Left lung (tissue), 10 donors: Measurements from ENCODE around the gene SGCG. TPM values are rescaled to one million over a fixed set of nuclear protein-coding genes. Genes with fewer than 3 reads are reported as not detected.
A peak's percentile ranks its signal among the peaks of the same experiment; 100 is the strongest.

ENCODE experiments used
- ATAC-seq: fragments of 200-7000 bp; cut with Tn5 transposase; one replicate; pipeline ENCODE4 v1.9.1; 2020; ENCODE audit warnings: moderate library complexity
- DNase-seq, 4 donors: peaks; one replicate each; pipeline ENCODE4 v3.0.0-alpha.2; 2013 to 2020
- H3K27ac ChIP-seq, 2 donors: fragments of 200-600 bp; sonication (generic) in 1 of 2; one replicate each; pipeline versions ENCODE4 v1.5.0 to v1.8.0; 2020 to 2021
- H3K27me3 ChIP-seq, 2 donors: fragments of 200-600 bp; sonication (generic) in 1 of 2; one replicate each; pipeline versions ENCODE4 v1.5.0 to v1.8.0; 2020 to 2021
- H3K36me3 ChIP-seq, 2 donors: fragments of 200-600 bp; sonication (generic) in 1 of 2; one replicate each; pipeline versions ENCODE4 v1.5.0 to v1.8.0; 2020 to 2021
- H3K4me1 ChIP-seq, 2 donors: fragments of 200-600 bp; one replicate each; pipeline ENCODE4 v1.8.0; 2021
- H3K4me3 ChIP-seq, 2 donors: fragments of 200-600 bp; sonication (generic) in 1 of 2; one replicate each; pipeline versions ENCODE4 v1.5.0 to v1.8.0; 2020 to 2021; ENCODE audit warnings: mild to moderate bottlenecking in 1 of 2
- H3K9me3 ChIP-seq, 2 donors: fragments of 200-600 bp; sonication (generic) in 1 of 2; one replicate each; pipeline versions ENCODE4 v1.5.0 to v1.8.0; 2020 to 2021
- intact Hi-C, 2 donors: fragments of 100-400 bp; cut with DNase I; formaldehyde crosslinking; loops; one replicate each; pipeline versions ENCODE4 v1.11.2 to v1.14.2; 2022
- polyA plus RNA-seq, 6 donors: library from polyadenylated mRNA; unstranded; fragments of 120-200 nt; gene quantifications; one replicate each; pipeline ENCODE4 v1.2.1, GENCODE V29; 2013; ENCODE audit not compliant: insufficient read length in 6 of 6
- total RNA-seq, 2 donors: library from RNA; stranded (reverse); fragmentation: NEBNext Ultra II Directional; extraction: Animal tissue kit (Norgen Biotek cat#: 25700); gene quantifications; one replicate each; pipeline ENCODE4 v1.2.1, GENCODE V29; 2021
- TF ChIP-seq, protein P1 (sequence below), 2 donors: fragments of 200-600 bp; sonication (generic) in 1 of 2; IDR thresholded peaks; one replicate each; pipeline versions ENCODE4 v1.5.0 to v1.8.0; 2021; ENCODE audit warnings: antibody characterized with exemption in 2 of 2
- donor health status: DM: no; HTN: yes; CAD: no.
- donor health status: DM: no; HTN: no; CAD: no.

Gene SGCG
- total and polyA plus RNA-seq, 8 donors: 2.1 to 16.4 (median 12.5) TPM

DNA sequence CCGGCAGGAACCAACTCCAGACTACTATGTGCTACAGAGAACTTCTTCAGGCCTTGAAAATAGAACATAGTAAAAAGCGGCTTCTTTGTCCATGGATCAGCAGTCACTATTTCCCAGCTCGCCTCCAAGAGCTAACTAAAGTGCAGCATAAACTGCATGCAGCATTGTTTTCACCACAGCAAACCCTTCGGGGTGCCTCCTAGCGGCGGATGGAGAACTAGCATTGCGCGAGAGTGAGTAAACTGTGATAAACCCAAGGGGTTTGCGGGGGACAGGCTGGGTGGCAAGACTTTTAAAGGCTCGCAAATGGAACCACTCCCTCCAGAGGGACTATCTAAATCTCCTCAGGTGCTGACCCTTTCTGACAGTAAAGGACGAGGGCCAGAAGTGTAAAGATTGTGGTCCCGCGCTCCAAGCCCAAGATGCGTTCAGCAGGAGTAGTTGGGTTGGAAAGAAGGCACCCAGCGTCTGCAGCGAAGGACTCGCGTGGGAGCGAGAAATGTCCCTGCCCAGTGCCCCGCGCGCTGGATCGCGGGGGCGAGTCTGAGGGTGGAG lies 21.5 kb upstream of the SGCG start:
- no peaks in the 10 kb centered on the region for H3K9me3 ChIP-seq
- TF ChIP-seq, protein P1, sequence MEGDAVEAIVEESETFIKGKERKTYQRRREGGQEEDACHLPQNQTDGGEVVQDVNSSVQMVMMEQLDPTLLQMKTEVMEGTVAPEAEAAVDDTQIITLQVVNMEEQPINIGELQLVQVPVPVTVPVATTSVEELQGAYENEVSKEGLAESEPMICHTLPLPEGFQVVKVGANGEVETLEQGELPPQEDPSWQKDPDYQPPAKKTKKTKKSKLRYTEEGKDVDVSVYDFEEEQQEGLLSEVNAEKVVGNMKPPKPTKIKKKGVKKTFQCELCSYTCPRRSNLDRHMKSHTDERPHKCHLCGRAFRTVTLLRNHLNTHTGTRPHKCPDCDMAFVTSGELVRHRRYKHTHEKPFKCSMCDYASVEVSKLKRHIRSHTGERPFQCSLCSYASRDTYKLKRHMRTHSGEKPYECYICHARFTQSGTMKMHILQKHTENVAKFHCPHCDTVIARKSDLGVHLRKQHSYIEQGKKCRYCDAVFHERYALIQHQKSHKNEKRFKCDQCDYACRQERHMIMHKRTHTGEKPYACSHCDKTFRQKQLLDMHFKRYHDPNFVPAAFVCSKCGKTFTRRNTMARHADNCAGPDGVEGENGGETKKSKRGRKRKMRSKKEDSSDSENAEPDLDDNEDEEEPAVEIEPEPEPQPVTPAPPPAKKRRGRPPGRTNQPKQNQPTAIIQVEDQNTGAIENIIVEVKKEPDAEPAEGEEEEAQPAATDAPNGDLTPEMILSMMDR (IDR thresholded peaks at IDR 0.05): peak; percentile 50 to 55
- DNase-seq (peak in 2 of 4 donors; percentile 39 to 54), ATAC-seq (peak; percentile 77)
- peak overlapping the region; percentile 23 to 24 for H3K4me3 ChIP-seq
- no peaks in the 10 kb centered on the region for H3K4me1 ChIP-seq
- peaks cover 0 to 42% of the 10 kb centered on the region in 2 donors for H3K27me3 ChIP-seq
- no peaks in the 10 kb centered on the region for H3K36me3 ChIP-seq
- intact Hi-C loops: no loop called here
- no peak overlapping the region for H3K27ac ChIP-seq

- H3K27me3 ChIP-seq: peaks cover 0 to 42% of the 10 kb centered on the region in 2 donors
- TF ChIP-seq, protein P1 (IDR thresholded peaks at IDR 0.05): no peak
- H3K9me3 ChIP-seq: no peaks in the 10 kb centered on the region
- no peaks in the 10 kb centered on the region for H3K36me3 ChIP-seq
- no peak overlapping the region for H3K27ac ChIP-seq
- peak in 3 of 4 donors; percentile 57 to 74 (median 58) for DNase-seq
- peak overlapping the region; percentile 23 to 24 for H3K4me3 ChIP-seq
- H3K4me1 ChIP-seq: no peaks in the 10 kb centered on the region
- ATAC-seq: peak; percentile 49
- intact Hi-C loops: no loop called here
Observed at GRCh38 chr13:23159760-23160637, 20.8 kb upstream of the SGCG start.

GRCh38 chr13:23160638-23161480 lies 19.9 kb upstream of the SGCG start:
- DNase-seq (no peak), ATAC-seq (peak; percentile 57)
- Histone ChIP-seq H3K27me3 (peaks cover 0 to 42% of the 10 kb centered on the region in 2 donors), H3K27ac (no peak overlapping the region), H3K4me3 (peak overlapping the region; percentile 23 to 24), H3K36me3 (no peaks in the 10 kb centered on the region), H3K4me1 (no peaks in the 10 kb centered on the region), H3K9me3 (no peaks in the 10 kb centered on the region)
- intact Hi-C loops: no loop called here
- TF ChIP-seq, protein P1 (IDR thresholded peaks at IDR 0.05): peak in 1 of 2 donors; percentile 12

DNA sequence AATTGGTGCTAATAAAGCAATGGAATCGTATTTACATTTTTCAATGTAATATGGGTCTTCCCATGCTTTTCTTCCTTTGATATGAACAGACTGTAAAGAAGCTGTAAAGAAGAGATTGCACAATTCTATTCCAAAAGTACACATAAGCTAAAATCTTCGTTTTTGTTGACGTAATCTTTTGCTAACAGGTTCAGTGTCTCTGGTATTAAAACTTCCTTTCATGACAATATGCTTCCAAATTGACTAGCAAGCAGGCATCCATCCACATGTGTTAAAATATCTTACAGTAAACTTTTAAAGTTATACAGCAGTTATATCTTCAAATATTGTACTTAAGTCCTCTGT lies 19.3 kb upstream of the SGCG start:
- Histone ChIP-seq H3K27me3 (peaks cover 0 to 42% of the 10 kb centered on the region in 2 donors), H3K27ac (no peak overlapping the region), H3K9me3 (no peaks in the 10 kb centered on the region), H3K4me1 (no peaks in the 10 kb centered on the region), H3K36me3 (no peaks in the 10 kb centered on the region), H3K4me3 (no peak overlapping the region)
- no peak for DNase-seq
- TF ChIP-seq, protein P1 (IDR thresholded peaks at IDR 0.05): no peak
- no peak for ATAC-seq
- intact Hi-C loops: no loop called here
